Thyroid gland (tissue), 4 donors: ENCODE results near the gene DTD1.
"Not testable (repeated sequence)": the region's sequence is repeated elsewhere in the genome, so short reads cannot be mapped to it uniquely, and the experiment has no call there.

Source experiments
- POLR2A ChIP-seq, 2 donors: fragments of 450-650 bp; IDR thresholded peaks; one replicate each; pipeline ENCODE4 v1.6.1; 2017; ENCODE audit warnings: antibody characterized with exemption in 2 of 2, mild to moderate bottlenecking in 2 of 2, moderate library complexity in 1 of 2
- TF ChIP-seq, protein P1 (sequence below), 6 experiments: fragments of 200-600 bp in 3 of 6; fragments of 450-650 bp in 3 of 6; sonication (generic) in 3 of 6; IDR thresholded peaks; one replicate each; pipeline ENCODE4 v1.5.1; 2016 to 2019; ENCODE audit warnings: antibody characterized with exemption in 6 of 6, mild to moderate bottlenecking in 2 of 6, inconsistent platforms in 1 of 6, moderate library complexity in 1 of 6

DNA sequence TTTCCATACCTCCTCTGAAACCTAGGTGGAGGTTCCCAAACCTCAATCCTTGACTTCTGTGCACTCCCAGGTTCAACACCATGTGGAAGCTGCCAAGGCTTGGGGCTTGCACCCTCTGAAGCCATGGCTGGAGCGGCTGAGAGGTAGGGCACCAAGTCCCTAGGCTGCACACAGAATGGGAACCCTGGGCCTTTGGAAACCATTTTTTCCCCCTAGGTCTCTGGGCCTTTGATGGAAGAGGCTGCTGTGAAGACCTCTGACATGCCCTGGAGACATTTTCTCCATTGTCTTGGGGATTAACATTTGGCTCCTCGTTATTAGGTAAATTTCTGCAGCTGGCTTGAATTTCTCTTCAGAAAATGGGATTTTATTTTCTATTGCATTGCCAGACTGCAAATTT lies 199.2 kb downstream of the DTD1 start:
- TF ChIP-seq, protein P1, sequence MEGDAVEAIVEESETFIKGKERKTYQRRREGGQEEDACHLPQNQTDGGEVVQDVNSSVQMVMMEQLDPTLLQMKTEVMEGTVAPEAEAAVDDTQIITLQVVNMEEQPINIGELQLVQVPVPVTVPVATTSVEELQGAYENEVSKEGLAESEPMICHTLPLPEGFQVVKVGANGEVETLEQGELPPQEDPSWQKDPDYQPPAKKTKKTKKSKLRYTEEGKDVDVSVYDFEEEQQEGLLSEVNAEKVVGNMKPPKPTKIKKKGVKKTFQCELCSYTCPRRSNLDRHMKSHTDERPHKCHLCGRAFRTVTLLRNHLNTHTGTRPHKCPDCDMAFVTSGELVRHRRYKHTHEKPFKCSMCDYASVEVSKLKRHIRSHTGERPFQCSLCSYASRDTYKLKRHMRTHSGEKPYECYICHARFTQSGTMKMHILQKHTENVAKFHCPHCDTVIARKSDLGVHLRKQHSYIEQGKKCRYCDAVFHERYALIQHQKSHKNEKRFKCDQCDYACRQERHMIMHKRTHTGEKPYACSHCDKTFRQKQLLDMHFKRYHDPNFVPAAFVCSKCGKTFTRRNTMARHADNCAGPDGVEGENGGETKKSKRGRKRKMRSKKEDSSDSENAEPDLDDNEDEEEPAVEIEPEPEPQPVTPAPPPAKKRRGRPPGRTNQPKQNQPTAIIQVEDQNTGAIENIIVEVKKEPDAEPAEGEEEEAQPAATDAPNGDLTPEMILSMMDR (IDR thresholded peaks at IDR 0.05): not testable (repeated sequence)
- not testable (repeated sequence) for TF ChIP-seq POLR2A (IDR thresholded peaks at IDR 0.05)
